Stimulated activated naive B cell treated with anti-CD40 and anti-IgM and Interleukin-4, amounts not matched to agents 10 μg/mL and 1 μg/mL and 100 μg/mL, for 72 hours (primary cell): ENCODE measurements around the gene WDR11.
"Not testable (repeated sequence)": the region's sequence is repeated elsewhere in the genome, so short reads cannot be mapped to it uniquely, and the experiment has no call there.

ENCODE experiments used
- ATAC-seq, 2 donors: fragments of 150-1000 bp; cut with Tn5 transposase; replicated peaks; 2 replicates each; pipeline ENCODE4 v1.10.0; 2021; ENCODE audit warnings: moderate library complexity in 1 of 2
- DNase-seq: peaks from one replicate; pipeline ENCODE4 v3.0.0; 2021
- H3K27ac Mint-ChIP-seq: one replicate; pipeline ENCODE4 v1.8.0; 2022; ENCODE audit warnings: mild to moderate bottlenecking, mixed read lengths
- H3K27me3 Mint-ChIP-seq, 2 donors: one replicate each; pipeline ENCODE4 v1.8.0; 2022; ENCODE audit warnings: mixed read lengths in 2 of 2
- H3K36me3 Mint-ChIP-seq, 2 donors: one replicate each; pipeline ENCODE4 v1.8.0; 2022; ENCODE audit warnings: mixed read lengths in 2 of 2, mild to moderate bottlenecking in 1 of 2
- H3K4me1 Mint-ChIP-seq, 2 donors: one replicate each; pipeline ENCODE4 v1.8.0; 2022; ENCODE audit warnings: mixed read lengths in 2 of 2, mild to moderate bottlenecking in 1 of 2
- H3K4me3 Mint-ChIP-seq, 2 donors: one replicate each; pipeline ENCODE4 v1.8.0; 2022; ENCODE audit warnings: mild to moderate bottlenecking in 2 of 2, mixed read lengths in 2 of 2, moderate library complexity in 1 of 2
- H3K9me3 Mint-ChIP-seq, 2 donors: one replicate each; pipeline ENCODE4 v1.8.0; 2022; ENCODE audit warnings: mixed read lengths in 2 of 2, mild to moderate bottlenecking in 1 of 2

WDR11 gene

GRCh38 chr10:120905268-120905667 is 54.1 kb downstream of the WDR11 start:
- Mint-ChIP-seq H3K27ac (no peak overlapping the region), H3K27me3 (no peaks in the 10 kb centered on the region), H3K36me3 (peaks cover 52 to 79% of the 10 kb centered on the region in 2 donors), H3K4me3 (no peak overlapping the region), H3K9me3 (peaks cover 4 to 5% of the 10 kb centered on the region in 2 donors), H3K4me1 (no peaks in the 10 kb centered on the region)
- ATAC-seq (no peak), DNase-seq (no peak)

- Mint-ChIP-seq H3K4me3 (no peak overlapping the region), H3K4me1 (no peaks in the 10 kb centered on the region), H3K27me3 (no peaks in the 10 kb centered on the region), H3K9me3 (peaks cover 0 to 3% of the 10 kb centered on the region in 2 donors), H3K36me3 (no peaks in the 10 kb centered on the region), H3K27ac (no peak overlapping the region)
- DNase-seq (no peak), ATAC-seq (no peak)
Measured at GRCh38 chr10:120917521-120918250, 66.5 kb downstream of the WDR11 start.

- DNase-seq, H3K36me3 Mint-ChIP-seq, ATAC-seq, H3K4me3 Mint-ChIP-seq, H3K9me3 Mint-ChIP-seq, H3K4me1 Mint-ChIP-seq, H3K27ac Mint-ChIP-seq: not testable (repeated sequence)
- H3K27me3 Mint-ChIP-seq = peaks cover 5 to 11% of the 10 kb centered on the region in 2 donors
Measured at GRCh38 chr10:120923886-120924285, 72.7 kb downstream of the WDR11 start.

- peaks cover 11 to 13% of the 10 kb centered on the region in 2 donors for H3K27me3 Mint-ChIP-seq
- DNase-seq (no peak), ATAC-seq (no peak)
- no peak overlapping the region for H3K27ac Mint-ChIP-seq
- peaks cover 0 to 2% of the 10 kb centered on the region in 2 donors for H3K4me1 Mint-ChIP-seq
- no peaks in the 10 kb centered on the region for H3K36me3 Mint-ChIP-seq
- no peaks in the 10 kb centered on the region for H3K9me3 Mint-ChIP-seq
- no peak overlapping the region for H3K4me3 Mint-ChIP-seq
Measured at GRCh38 chr10:120926611-120927010, 75.4 kb downstream of the WDR11 start.

- Mint-ChIP-seq H3K36me3 (no peaks in the 10 kb centered on the region), H3K4me1 (peaks cover 0 to 2% of the 10 kb centered on the region in 2 donors), H3K4me3 (no peak overlapping the region), H3K27ac (no peak overlapping the region), H3K9me3 (no peaks in the 10 kb centered on the region), H3K27me3 (peaks cover 11 to 13% of the 10 kb centered on the region in 2 donors)
- no peak for ATAC-seq
- no peak for DNase-seq
Measured at GRCh38 chr10:120927352-120927751, 76.2 kb downstream of the WDR11 start.

DNA sequence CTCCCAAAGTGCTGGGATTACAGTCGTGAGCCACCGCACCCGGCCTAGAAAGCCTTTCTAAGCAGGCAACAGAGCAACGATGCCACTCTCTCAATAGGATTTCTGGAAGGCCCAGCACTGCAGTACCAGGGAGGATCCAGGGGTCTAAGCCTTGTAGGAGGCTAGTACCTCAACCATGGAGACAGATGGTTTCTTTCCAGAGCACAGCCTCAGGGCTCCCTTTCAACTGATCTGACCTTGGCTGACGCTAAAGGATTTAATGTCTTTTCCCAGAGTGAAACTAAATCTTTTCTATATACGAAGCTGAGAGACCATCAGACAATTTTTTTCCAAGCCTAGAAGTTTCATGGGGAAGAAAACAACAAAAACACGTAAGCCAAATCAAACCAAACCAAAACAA is 78.0 kb downstream of the WDR11 start:
- H3K27ac Mint-ChIP-seq = no peak overlapping the region

DNA sequence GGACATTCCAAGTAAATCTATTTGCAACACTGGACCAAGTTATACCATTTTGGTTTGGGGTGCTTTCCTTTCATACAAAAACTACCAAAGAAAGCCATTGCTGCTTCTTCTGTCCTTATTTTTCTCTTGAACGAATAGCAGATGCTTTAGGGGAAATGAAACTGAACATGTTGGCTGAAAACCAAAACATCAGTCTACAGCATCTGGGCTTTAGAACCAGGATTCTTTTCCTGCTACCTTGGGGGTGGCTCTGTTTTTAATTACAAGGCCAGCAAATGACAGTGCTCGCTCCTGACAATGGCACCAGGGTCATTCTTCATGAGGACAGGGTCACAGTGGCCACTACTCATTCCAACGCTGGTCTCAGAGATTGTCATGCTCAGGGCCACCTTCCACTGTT is 80.3 kb downstream of the WDR11 start:
- Mint-ChIP-seq H3K4me1 (peaks cover 0 to 2% of the 10 kb centered on the region in 2 donors), H3K27ac (no peak overlapping the region), H3K9me3 (peaks cover 0 to 4% of the 10 kb centered on the region in 2 donors), H3K36me3 (no peaks in the 10 kb centered on the region), H3K27me3 (peaks cover 5 to 8% of the 10 kb centered on the region in 2 donors), H3K4me3 (no peak overlapping the region)
- DNase-seq = no peak
- no peak for ATAC-seq

More for the DNA sequence above, 78.0 kb downstream of the WDR11 start:
- Mint-ChIP-seq H3K4me3 (no peak overlapping the region), H3K9me3 (no peaks in the 10 kb centered on the region), H3K36me3 (no peaks in the 10 kb centered on the region), H3K27me3 (peaks cover 11 to 13% of the 10 kb centered on the region in 2 donors), H3K4me1 (peaks cover 0 to 2% of the 10 kb centered on the region in 2 donors)
- ATAC-seq = no peak
- DNase-seq = no peak

GRCh38 chr10:120931999-120932398 is 80.8 kb downstream of the WDR11 start:
- DNase-seq = no peak
- no peak overlapping the region for H3K27ac Mint-ChIP-seq
- peaks cover 0 to 8% of the 10 kb centered on the region in 2 donors for H3K27me3 Mint-ChIP-seq
- H3K4me3 Mint-ChIP-seq = no peak overlapping the region
- no peaks in the 10 kb centered on the region for H3K36me3 Mint-ChIP-seq
- no peak for ATAC-seq
- peaks cover 0 to 4% of the 10 kb centered on the region in 2 donors for H3K9me3 Mint-ChIP-seq
- peaks cover 0 to 2% of the 10 kb centered on the region in 2 donors for H3K4me1 Mint-ChIP-seq

- Mint-ChIP-seq H3K4me1 (peaks cover 4 to 7% of the 10 kb centered on the region in 2 donors), H3K27ac (no peak overlapping the region), H3K27me3 (peaks cover 27 to 38% of the 10 kb centered on the region in 2 donors), H3K9me3 (peaks cover 0 to 4% of the 10 kb centered on the region in 2 donors), H3K4me3 (no peak overlapping the region), H3K36me3 (no peaks in the 10 kb centered on the region)
- DNase-seq (no peak), ATAC-seq (no peak)
Measured at GRCh38 chr10:120938822-120939221, 87.7 kb downstream of the WDR11 start.

DNA sequence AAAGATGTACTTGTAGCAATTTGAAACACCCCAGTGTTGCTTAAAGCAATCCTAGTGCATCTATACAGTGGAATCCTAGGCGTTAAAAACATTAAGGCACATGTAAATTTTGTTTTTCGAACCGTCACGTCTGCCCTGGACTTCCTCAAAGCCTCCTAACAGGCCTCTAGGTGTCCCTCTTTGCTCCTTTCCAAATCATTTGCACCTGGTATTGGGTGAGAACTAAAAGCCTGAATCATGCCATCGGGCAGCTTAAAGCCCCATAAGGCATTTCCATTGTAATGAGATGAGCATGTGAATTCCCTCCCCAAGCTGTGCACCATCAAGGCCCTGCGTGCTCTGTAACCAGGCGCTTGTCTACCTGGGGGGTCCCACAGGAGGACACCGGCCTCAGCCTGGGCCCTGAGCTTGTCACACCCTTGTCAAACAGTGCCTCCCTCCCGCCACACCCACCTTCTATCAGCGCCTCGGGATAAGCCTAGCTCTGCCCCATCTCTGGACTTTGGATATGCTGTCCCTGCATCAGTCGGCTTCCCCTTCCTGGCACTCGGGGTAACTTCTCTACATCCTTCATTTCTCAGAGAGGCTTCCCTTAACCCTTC is 89.2 kb downstream of the WDR11 start:
- H3K27ac Mint-ChIP-seq = no peak overlapping the region
- no peak for DNase-seq
- H3K4me1 Mint-ChIP-seq = peaks cover 4 to 7% of the 10 kb centered on the region in 2 donors

GRCh38 chr10:120941501-120941900 is 90.3 kb downstream of the WDR11 start:
- ATAC-seq = no peak
- Mint-ChIP-seq H3K27ac (no peak overlapping the region), H3K4me1 (peaks cover 4 to 7% of the 10 kb centered on the region in 2 donors), H3K9me3 (peaks cover 3 to 4% of the 10 kb centered on the region in 2 donors), H3K4me3 (no peak overlapping the region), H3K36me3 (peaks cover 0 to 2% of the 10 kb centered on the region in 2 donors), H3K27me3 (peaks cover 34 to 49% of the 10 kb centered on the region in 2 donors)
- DNase-seq = no peak

More for the DNA sequence above, 89.2 kb downstream of the WDR11 start:
- H3K36me3 Mint-ChIP-seq = peaks cover 0 to 2% of the 10 kb centered on the region in 2 donors
- peaks cover 3 to 8% of the 10 kb centered on the region in 2 donors for H3K9me3 Mint-ChIP-seq
- H3K27me3 Mint-ChIP-seq = peaks cover 31 to 45% of the 10 kb centered on the region in 2 donors
- ATAC-seq = no peak
- no peak overlapping the region for H3K4me3 Mint-ChIP-seq

DNA sequence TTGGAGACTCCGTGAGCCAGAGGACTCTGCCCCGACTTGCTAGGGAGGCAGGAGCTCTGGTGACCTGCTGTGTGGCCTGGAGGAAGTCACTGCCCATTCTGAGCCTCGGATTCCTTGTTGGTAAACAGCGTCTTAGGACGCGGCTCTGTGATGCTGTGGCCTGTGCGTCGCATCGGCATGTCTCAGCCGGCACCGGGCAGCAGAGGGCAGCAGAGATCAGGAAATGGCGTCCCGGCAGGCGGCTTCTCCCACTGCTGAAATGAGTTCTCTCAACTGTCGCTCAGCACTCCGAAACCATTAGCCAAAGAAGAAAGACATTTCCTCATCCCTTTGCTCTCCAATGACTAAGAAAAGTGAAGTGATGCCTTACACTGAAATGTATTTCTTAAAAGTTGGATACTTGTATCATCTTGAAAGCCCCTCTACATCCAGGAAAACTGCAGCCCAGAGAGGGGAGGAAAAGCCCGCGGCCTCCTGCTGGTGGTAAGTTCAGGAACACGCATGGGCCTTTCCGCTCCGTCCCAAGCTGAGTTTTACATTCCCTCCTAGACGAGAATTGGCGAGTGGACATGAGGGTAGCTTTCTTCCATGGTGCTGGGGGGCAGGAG is 91.7 kb downstream of the WDR11 start:
- H3K9me3 Mint-ChIP-seq = peaks cover 3 to 4% of the 10 kb centered on the region in 2 donors
- H3K27me3 Mint-ChIP-seq = peaks cover 35 to 56% of the 10 kb centered on the region in 2 donors
- H3K36me3 Mint-ChIP-seq = peaks cover 0 to 2% of the 10 kb centered on the region in 2 donors
- peaks cover 4 to 7% of the 10 kb centered on the region in 2 donors for H3K4me1 Mint-ChIP-seq
- no peak overlapping the region for H3K27ac Mint-ChIP-seq
- peak overlapping the region; percentile 15 to 43 for H3K4me3 Mint-ChIP-seq
- ATAC-seq = peak; percentile 94 to 97
- DNase-seq = peak; percentile 71

- H3K27ac Mint-ChIP-seq = no peak overlapping the region
- ATAC-seq = no peak
- peaks cover 4 to 8% of the 10 kb centered on the region in 2 donors for H3K4me1 Mint-ChIP-seq
- DNase-seq = no peak
- no peak overlapping the region for H3K4me3 Mint-ChIP-seq
- H3K27me3 Mint-ChIP-seq = peaks cover 41 to 60% of the 10 kb centered on the region in 2 donors
- peaks cover 0 to 2% of the 10 kb centered on the region in 2 donors for H3K36me3 Mint-ChIP-seq
- peaks cover 3 to 4% of the 10 kb centered on the region in 2 donors for H3K9me3 Mint-ChIP-seq
Measured at GRCh38 chr10:120943542-120943941, 92.4 kb downstream of the WDR11 start.

DNA sequence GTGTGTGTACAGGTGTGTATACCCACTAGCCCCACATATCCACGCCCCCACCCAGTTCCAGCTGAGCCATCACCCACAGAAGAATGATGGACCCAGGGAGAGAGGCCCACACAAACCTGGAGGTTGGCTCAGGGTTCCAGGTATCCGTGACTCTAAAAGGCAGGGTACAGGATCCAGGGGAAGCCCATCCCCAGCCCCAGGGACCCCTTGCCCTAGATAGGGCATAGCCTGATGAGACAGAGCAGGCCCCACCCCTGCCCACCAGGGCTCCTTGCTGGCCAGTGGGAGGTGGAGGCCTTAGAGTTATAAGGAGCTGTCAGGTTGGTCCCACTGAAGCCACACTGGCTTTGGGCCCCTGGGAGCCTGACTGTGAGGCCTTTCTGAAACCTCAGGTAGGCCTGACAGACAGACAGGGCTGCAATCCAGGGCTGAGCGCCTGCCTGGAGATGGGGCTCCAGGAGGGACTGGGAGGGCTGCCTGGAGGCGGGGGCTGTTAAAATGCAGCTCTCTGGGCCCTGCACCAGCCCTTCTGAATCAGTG is 93.5 kb downstream of the WDR11 start:
- peaks cover 4 to 16% of the 10 kb centered on the region in 2 donors for H3K4me1 Mint-ChIP-seq
- ATAC-seq (no peak), DNase-seq (no peak)
- no peak overlapping the region for H3K27ac Mint-ChIP-seq
- H3K9me3 Mint-ChIP-seq = peaks cover 3 to 4% of the 10 kb centered on the region in 2 donors
- H3K36me3 Mint-ChIP-seq = peaks cover 0 to 2% of the 10 kb centered on the region in 2 donors
- H3K4me3 Mint-ChIP-seq = no peak overlapping the region
- H3K27me3 Mint-ChIP-seq = peaks cover 40 to 60% of the 10 kb centered on the region in 2 donors
